Lung (tissue), 12 donors: ENCODE data around the gene LRCH1. TPM values are rescaled to one million over a fixed set of nuclear protein-coding genes. Genes with fewer than 3 reads are reported as not detected.
A peak's percentile ranks its signal among the peaks of the same experiment; 100 is the strongest.

Experiments used
- ATAC-seq: fragments of 200-7000 bp; cut with Tn5 transposase; one replicate; pipeline ENCODE4 v1.9.1; 2020; ENCODE audit warnings: moderate number of reproducible peaks; ENCODE audit not compliant: insufficient read depth, low FRiP score
- DNase-seq, 3 donors: peaks; one replicate each; pipeline ENCODE4 v3.0.0-alpha.2; 2013 to 2017
- H3K27ac ChIP-seq, 2 donors: one replicate each; pipeline ENCODE4 v1.5.1; 2013; ENCODE audit warnings: mild to moderate bottlenecking in 2 of 2, moderate library complexity in 2 of 2, control low read depth in 1 of 2, inconsistent platforms in 1 of 2, low read depth in 1 of 2, low read length in 1 of 2
- H3K27me3 ChIP-seq, 3 donors: one replicate each; pipeline ENCODE4 v1.5.1; 2013; ENCODE audit warnings: low read length in 2 of 3; ENCODE audit not compliant: control insufficient read depth in 3 of 3, insufficient read depth in 3 of 3
- H3K36me3 ChIP-seq, 4 donors: one replicate each; pipeline ENCODE4 v1.5.1; 2013; ENCODE audit warnings: low read length in 4 of 4, mild to moderate bottlenecking in 1 of 4, moderate library complexity in 1 of 4; ENCODE audit not compliant: control insufficient read depth in 4 of 4, insufficient read depth in 4 of 4
- H3K4me1 ChIP-seq, 5 donors: one replicate each; pipeline ENCODE4 v1.5.1; 2013; ENCODE audit warnings: low read length in 5 of 5, mild to moderate bottlenecking in 2 of 5, moderate library complexity in 1 of 5; ENCODE audit not compliant: control insufficient read depth in 5 of 5, insufficient read depth in 5 of 5
- H3K4me3 ChIP-seq: one replicate; pipeline ENCODE4 v1.5.1; 2013; ENCODE audit warnings: mild to moderate bottlenecking, control low read depth, moderate library complexity
- H3K9ac ChIP-seq, 2 donors: one replicate each; pipeline ENCODE4 v1.5.1; 2013; ENCODE audit warnings: low read length in 2 of 2, control low read depth in 1 of 2; ENCODE audit not compliant: insufficient read depth in 1 of 2
- H3K9me3 ChIP-seq, 4 donors: one replicate each; pipeline ENCODE4 v1.5.1; 2013; ENCODE audit warnings: low read length in 3 of 4, mild to moderate bottlenecking in 1 of 4, moderate library complexity in 1 of 4; ENCODE audit not compliant: control insufficient read depth in 4 of 4, insufficient read depth in 3 of 4
- WGBS, 2 donors: extraction: QIAGEN DNeasy Blood & Tissue Kit; methylation state at CpG; one replicate each; pipeline ENCODE4 v1.1.7; 2013; 5-methylcytosine and 5-hydroxymethylcytosine counted together
- polyA plus RNA-seq, 2 donors: library from polyadenylated mRNA; stranded (reverse); fragments of 200-250 nt; gene quantifications; one replicate each; pipeline ENCODE4 v1.2.1, GENCODE V29; 2013
- total RNA-seq, 2 donors: library from RNA; depleted of rRNA in 1 of 2; stranded (reverse); fragments of >200 nt in 1 of 2; gene quantifications; one replicate each; pipeline ENCODE4 v1.2.1, GENCODE V29; 2014 to 2021
- TF ChIP-seq, protein P1 (sequence below): IDR thresholded peaks from 2 replicates; pipeline ENCODE4 v1.5.1; 2012; ENCODE audit warnings: mild to moderate bottlenecking; ENCODE audit errors: control extremely low read depth, extremely low read depth
- donor health status: control.
- donor health status: control.
- donor health status: Bipolar disorder and iron deficiency.
- donor health status: healthy.
- donor health status: DM: yes; HTN: yes; CAD: no.

The LRCH1 gene
- total and polyA plus RNA-seq, 4 donors: 3.6 to 35.4 (median 13.2) TPM

DNA sequence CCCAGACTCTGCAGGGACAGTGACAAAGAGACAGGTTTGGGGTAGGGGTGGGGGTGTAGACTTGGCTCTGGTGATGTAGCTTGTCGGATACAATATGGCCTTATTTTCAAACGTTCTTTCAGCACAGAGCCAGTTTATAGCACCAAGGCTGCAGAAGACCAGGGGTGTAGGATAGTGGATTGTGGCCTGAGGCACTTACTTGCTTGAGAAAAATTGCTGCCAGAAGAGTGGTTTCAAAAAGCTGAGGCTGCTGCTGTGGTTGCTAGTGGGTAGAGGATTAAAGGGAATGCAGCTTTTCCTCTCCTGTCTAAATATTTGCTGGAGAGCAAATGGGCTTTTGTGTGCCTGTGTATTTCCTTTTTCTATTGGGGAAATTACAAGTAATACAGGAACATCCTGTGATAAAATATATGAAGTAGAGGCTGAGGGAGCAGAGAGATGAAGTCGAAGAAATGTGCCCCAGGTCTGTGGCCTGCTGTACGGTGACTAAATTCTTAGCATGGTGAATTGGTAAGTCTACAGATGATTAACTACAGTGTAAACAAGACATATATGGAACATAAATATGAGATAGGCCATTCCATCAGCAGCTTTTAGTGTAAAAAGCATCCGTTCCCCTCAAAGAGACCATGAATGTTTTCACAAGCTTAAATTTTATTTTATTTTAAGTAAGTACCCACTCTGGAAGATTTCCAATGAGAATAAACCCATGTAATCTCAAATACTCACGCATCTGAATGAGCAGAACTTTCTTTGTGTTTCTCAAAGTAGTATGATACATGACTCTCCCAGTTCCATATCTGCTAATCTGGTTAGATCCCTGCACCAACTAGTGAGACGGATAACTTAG is 112.9 kb downstream of the LRCH1 start:
- WGBS, 2 donors: 35 to 36% methylated on average over 7 of the region's 7 CpGs
- no peak for DNase-seq
- TF ChIP-seq, protein P1, sequence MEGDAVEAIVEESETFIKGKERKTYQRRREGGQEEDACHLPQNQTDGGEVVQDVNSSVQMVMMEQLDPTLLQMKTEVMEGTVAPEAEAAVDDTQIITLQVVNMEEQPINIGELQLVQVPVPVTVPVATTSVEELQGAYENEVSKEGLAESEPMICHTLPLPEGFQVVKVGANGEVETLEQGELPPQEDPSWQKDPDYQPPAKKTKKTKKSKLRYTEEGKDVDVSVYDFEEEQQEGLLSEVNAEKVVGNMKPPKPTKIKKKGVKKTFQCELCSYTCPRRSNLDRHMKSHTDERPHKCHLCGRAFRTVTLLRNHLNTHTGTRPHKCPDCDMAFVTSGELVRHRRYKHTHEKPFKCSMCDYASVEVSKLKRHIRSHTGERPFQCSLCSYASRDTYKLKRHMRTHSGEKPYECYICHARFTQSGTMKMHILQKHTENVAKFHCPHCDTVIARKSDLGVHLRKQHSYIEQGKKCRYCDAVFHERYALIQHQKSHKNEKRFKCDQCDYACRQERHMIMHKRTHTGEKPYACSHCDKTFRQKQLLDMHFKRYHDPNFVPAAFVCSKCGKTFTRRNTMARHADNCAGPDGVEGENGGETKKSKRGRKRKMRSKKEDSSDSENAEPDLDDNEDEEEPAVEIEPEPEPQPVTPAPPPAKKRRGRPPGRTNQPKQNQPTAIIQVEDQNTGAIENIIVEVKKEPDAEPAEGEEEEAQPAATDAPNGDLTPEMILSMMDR: no peak
- peak overlapping the region in 1 of 2 donors; percentile 26 for H3K9ac ChIP-seq
- ATAC-seq: no peak
- H3K9me3 ChIP-seq: no peaks in the 10 kb centered on the region
- H3K27me3 ChIP-seq: no peaks in the 10 kb centered on the region
- no peak overlapping the region for H3K4me3 ChIP-seq
- H3K4me1 ChIP-seq: peaks cover 7 to 31% (median 24%) of the 10 kb centered on the region in 5 donors
- peak overlapping the region in 1 of 2 donors; percentile 67 for H3K27ac ChIP-seq
- H3K36me3 ChIP-seq: peaks cover 0 to 4% (median 0%) of the 10 kb centered on the region in 4 donors

DNA sequence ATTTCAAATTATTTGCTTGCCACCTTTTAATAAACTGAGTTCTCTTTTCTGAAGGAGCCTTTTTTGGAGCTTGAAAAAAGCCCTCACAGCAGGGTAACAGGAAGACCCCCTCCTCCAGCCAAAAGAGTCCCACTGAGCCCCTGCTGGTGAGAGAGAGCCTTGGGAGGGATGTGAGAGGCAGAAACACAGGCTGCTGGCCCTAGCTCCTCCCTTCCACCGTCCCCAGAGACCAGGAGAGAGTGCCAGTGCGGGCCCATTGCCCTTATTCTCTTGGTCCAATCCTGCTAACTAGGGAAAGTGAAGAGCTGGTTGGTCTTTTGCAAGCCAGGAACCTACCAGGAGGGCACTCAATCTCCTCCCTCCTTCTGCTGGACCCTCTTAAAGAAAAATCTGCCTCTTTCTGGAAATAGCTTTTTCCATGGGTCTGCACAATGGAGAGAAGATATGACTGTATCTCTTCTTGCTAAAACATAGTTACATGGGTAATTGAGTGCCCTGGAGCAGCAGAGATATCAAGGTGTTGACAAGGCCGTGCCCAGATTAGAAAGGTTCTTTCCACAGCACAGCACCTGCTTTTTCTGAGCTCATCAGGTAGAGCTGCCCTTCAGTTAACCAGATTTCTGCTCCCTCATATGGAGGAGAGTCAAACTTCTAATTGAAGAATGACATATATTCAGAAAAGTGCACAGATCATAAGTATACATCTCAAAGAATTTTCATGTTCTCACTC is 113.9 kb downstream of the LRCH1 start:
- DNase-seq (no peak), ATAC-seq (no peak)
- no peaks in the 10 kb centered on the region for H3K27me3 ChIP-seq
- H3K9me3 ChIP-seq: no peaks in the 10 kb centered on the region
- no peak overlapping the region for H3K9ac ChIP-seq
- TF ChIP-seq, protein P1: no peak
- H3K4me3 ChIP-seq: no peak overlapping the region
- WGBS, 2 donors: 75 to 81% methylated on average over 3 of the region's 3 CpGs
- peak overlapping the region in 1 of 2 donors; percentile 0 for H3K27ac ChIP-seq
- H3K4me1 ChIP-seq: peaks cover 7 to 29% (median 24%) of the 10 kb centered on the region in 5 donors
- peaks cover 0 to 6% (median 1%) of the 10 kb centered on the region in 4 donors for H3K36me3 ChIP-seq

DNA sequence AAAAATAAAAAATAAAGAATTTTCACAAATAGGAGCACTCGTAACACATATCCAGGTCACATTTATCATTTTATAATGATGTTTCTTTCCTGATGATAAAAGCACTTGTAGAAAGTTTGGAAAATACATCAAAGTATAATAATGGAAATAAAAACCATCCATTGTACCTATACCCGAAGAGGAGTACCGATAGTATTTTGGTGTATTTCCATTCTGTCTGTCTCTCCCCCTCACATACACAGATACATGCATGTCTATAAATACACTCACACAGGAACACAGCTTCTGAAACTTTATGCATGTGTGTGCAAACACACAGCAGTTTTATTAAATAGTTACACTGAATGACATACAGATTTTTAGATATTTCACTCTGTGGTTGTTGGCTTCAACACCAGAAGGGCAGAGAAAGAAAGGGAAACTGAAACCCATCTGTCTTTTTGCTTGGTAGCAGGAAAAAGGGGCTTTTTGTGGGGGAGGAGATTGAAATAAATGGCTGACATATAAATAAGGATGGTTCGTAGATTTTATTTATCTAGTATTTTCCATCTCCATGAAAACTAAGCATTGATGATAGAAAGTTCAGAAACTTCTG is 114.8 kb downstream of the LRCH1 start:
- no peak overlapping the region for H3K9ac ChIP-seq
- H3K27me3 ChIP-seq: no peaks in the 10 kb centered on the region
- no peak overlapping the region for H3K4me3 ChIP-seq
- H3K27ac ChIP-seq: no peak overlapping the region
- ATAC-seq: no peak
- H3K4me1 ChIP-seq: peaks cover 7 to 29% (median 22%) of the 10 kb centered on the region in 5 donors
- TF ChIP-seq, protein P1: no peak
- 59% methylated on average over 4 of the region's 4 CpGs for WGBS, 2 donors
- H3K9me3 ChIP-seq: no peaks in the 10 kb centered on the region
- DNase-seq: no peak
- peaks cover 0 to 7% (median 1%) of the 10 kb centered on the region in 4 donors for H3K36me3 ChIP-seq
